Measurements from ENCODE around the gene TRIM2. TPM values are rescaled to one million over a fixed set of nuclear protein-coding genes. Genes with fewer than 3 reads are reported as not detected.

Gene TRIM2
- total RNA-seq, 1 donor from 2014 or later = not detected

- Mint-ChIP-seq H3K27ac (no peak overlapping the region), H3K9me3 (no peaks in the 10 kb centered on the region), H3K4me3 (no peak overlapping the region), H3K27me3 (peaks cover 23% of the 10 kb centered on the region), H3K4me1 (no peaks in the 10 kb centered on the region), H3K36me3 (ENCODE audit: low read depth) (no peaks in the 10 kb centered on the region)
- intact Hi-C loops (cut with micrococcal nuclease) = no loop called here
- DNase-seq = no peak
These were observed 51.0 kb downstream of the TRIM2 start for GRCh38 chr4:153255233-153255632.

- no peaks in the 10 kb centered on the region for H3K9me3 Mint-ChIP-seq
- DNase-seq = peak; percentile 73
- intact Hi-C loops (cut with micrococcal nuclease) = no loop called here
- no peak overlapping the region for H3K27ac Mint-ChIP-seq
- no peaks in the 10 kb centered on the region for H3K4me1 Mint-ChIP-seq
- H3K36me3 Mint-ChIP-seq (ENCODE audit: low read depth) = no peaks in the 10 kb centered on the region
- no peak overlapping the region for H3K4me3 Mint-ChIP-seq
- H3K27me3 Mint-ChIP-seq = peaks cover 27% of the 10 kb centered on the region
These were observed 52.9 kb downstream of the TRIM2 start for GRCh38 chr4:153257151-153257620.

GRCh38 chr4:153257991-153258390, 53.7 kb downstream of the TRIM2 start:
- intact Hi-C loops (cut with micrococcal nuclease) = no loop called here
- peaks cover 27% of the 10 kb centered on the region for H3K27me3 Mint-ChIP-seq
- H3K4me3 Mint-ChIP-seq = no peak overlapping the region
- no peaks in the 10 kb centered on the region for H3K36me3 Mint-ChIP-seq (ENCODE audit: low read depth)
- H3K4me1 Mint-ChIP-seq = no peaks in the 10 kb centered on the region
- no peak overlapping the region for H3K27ac Mint-ChIP-seq
- H3K9me3 Mint-ChIP-seq = no peaks in the 10 kb centered on the region
- no peak for DNase-seq

- H3K27me3 Mint-ChIP-seq = peaks cover 27% of the 10 kb centered on the region
- intact Hi-C loops (cut with micrococcal nuclease) = no loop called here
- no peaks in the 10 kb centered on the region for H3K4me1 Mint-ChIP-seq
- no peaks in the 10 kb centered on the region for H3K36me3 Mint-ChIP-seq (ENCODE audit: low read depth)
- no peaks in the 10 kb centered on the region for H3K9me3 Mint-ChIP-seq
- no peak overlapping the region for H3K27ac Mint-ChIP-seq
- no peak for DNase-seq
- H3K4me3 Mint-ChIP-seq = no peak overlapping the region
These were observed 54.5 kb downstream of the TRIM2 start for GRCh38 chr4:153258750-153259149.

GRCh38 chr4:153259661-153260060, 55.4 kb downstream of the TRIM2 start:
- no peak for DNase-seq
- Mint-ChIP-seq H3K4me1 (no peaks in the 10 kb centered on the region), H3K27ac (no peak overlapping the region), H3K4me3 (no peak overlapping the region), H3K36me3 (ENCODE audit: low read depth) (no peaks in the 10 kb centered on the region), H3K27me3 (peaks cover 27% of the 10 kb centered on the region), H3K9me3 (no peaks in the 10 kb centered on the region)
- intact Hi-C loops (cut with micrococcal nuclease) = no loop called here

- no peaks in the 10 kb centered on the region for H3K36me3 Mint-ChIP-seq (ENCODE audit: low read depth)
- H3K4me1 Mint-ChIP-seq = no peaks in the 10 kb centered on the region
- H3K27me3 Mint-ChIP-seq = peaks cover 24% of the 10 kb centered on the region
- intact Hi-C loops (cut with micrococcal nuclease) = no loop called here
- no peak overlapping the region for H3K27ac Mint-ChIP-seq
- DNase-seq = no peak
- no peaks in the 10 kb centered on the region for H3K9me3 Mint-ChIP-seq
- no peak overlapping the region for H3K4me3 Mint-ChIP-seq
These were observed 55.9 kb downstream of the TRIM2 start for GRCh38 chr4:153260132-153260531.

- Mint-ChIP-seq H3K4me1 (no peaks in the 10 kb centered on the region), H3K4me3 (no peak overlapping the region), H3K9me3 (no peaks in the 10 kb centered on the region), H3K27ac (no peak overlapping the region), H3K36me3 (ENCODE audit: low read depth) (no peaks in the 10 kb centered on the region), H3K27me3 (peaks cover 19% of the 10 kb centered on the region)
- DNase-seq = no peak
- intact Hi-C loops (cut with micrococcal nuclease) = no loop called here
These were observed 56.5 kb downstream of the TRIM2 start for GRCh38 chr4:153260553-153261300.

GRCh38 chr4:153261461-153261860, 57.2 kb downstream of the TRIM2 start:
- H3K27me3 Mint-ChIP-seq = peaks cover 14% of the 10 kb centered on the region
- intact Hi-C loops (cut with micrococcal nuclease) = no loop called here
- H3K4me3 Mint-ChIP-seq = no peak overlapping the region
- H3K4me1 Mint-ChIP-seq = no peaks in the 10 kb centered on the region
- no peak for DNase-seq
- H3K36me3 Mint-ChIP-seq (ENCODE audit: low read depth) = no peaks in the 10 kb centered on the region
- H3K9me3 Mint-ChIP-seq = no peaks in the 10 kb centered on the region
- H3K27ac Mint-ChIP-seq = no peak overlapping the region

- no peaks in the 10 kb centered on the region for H3K36me3 Mint-ChIP-seq (ENCODE audit: low read depth)
- no peak for DNase-seq
- H3K4me3 Mint-ChIP-seq = no peak overlapping the region
- no peaks in the 10 kb centered on the region for H3K4me1 Mint-ChIP-seq
- peaks cover 14% of the 10 kb centered on the region for H3K27me3 Mint-ChIP-seq
- intact Hi-C loops (cut with micrococcal nuclease) = no loop called here
- H3K9me3 Mint-ChIP-seq = no peaks in the 10 kb centered on the region
- no peak overlapping the region for H3K27ac Mint-ChIP-seq
These were observed 57.7 kb downstream of the TRIM2 start for GRCh38 chr4:153261914-153262313.

- peaks cover 4% of the 10 kb centered on the region for H3K27me3 Mint-ChIP-seq
- no peak overlapping the region for H3K27ac Mint-ChIP-seq
- no peaks in the 10 kb centered on the region for H3K9me3 Mint-ChIP-seq
- no peaks in the 10 kb centered on the region for H3K36me3 Mint-ChIP-seq (ENCODE audit: low read depth)
- H3K4me3 Mint-ChIP-seq = no peak overlapping the region
- DNase-seq = no peak
- intact Hi-C loops (cut with micrococcal nuclease) = no loop called here
- H3K4me1 Mint-ChIP-seq = peaks cover 8% of the 10 kb centered on the region
These were observed 61.2 kb downstream of the TRIM2 start for GRCh38 chr4:153265306-153266047.

GRCh38 chr4:153266988-153267387, 62.7 kb downstream of the TRIM2 start:
- intact Hi-C loops (cut with micrococcal nuclease) = no loop called here

GRCh38 chr4:153267890-153268289, 63.6 kb downstream of the TRIM2 start:
- no peak overlapping the region for H3K27ac Mint-ChIP-seq
- H3K4me1 Mint-ChIP-seq = peaks cover 8% of the 10 kb centered on the region
- intact Hi-C loops (cut with micrococcal nuclease) = no loop called here
- H3K4me3 Mint-ChIP-seq = no peak overlapping the region
- H3K36me3 Mint-ChIP-seq (ENCODE audit: low read depth) = no peaks in the 10 kb centered on the region
- DNase-seq = no peak
- no peaks in the 10 kb centered on the region for H3K9me3 Mint-ChIP-seq
- no peaks in the 10 kb centered on the region for H3K27me3 Mint-ChIP-seq

More at GRCh38 chr4:153266988-153267387, 62.7 kb downstream of the TRIM2 start:
- DNase-seq = no peak
- Mint-ChIP-seq H3K4me1 (peaks cover 8% of the 10 kb centered on the region), H3K4me3 (no peak overlapping the region), H3K27me3 (no peaks in the 10 kb centered on the region), H3K27ac (no peak overlapping the region), H3K9me3 (no peaks in the 10 kb centered on the region), H3K36me3 (ENCODE audit: low read depth) (no peaks in the 10 kb centered on the region)

GRCh38 chr4:153268295-153268694, 64.1 kb downstream of the TRIM2 start:
- DNase-seq = no peak
- no peaks in the 10 kb centered on the region for H3K9me3 Mint-ChIP-seq
- no peaks in the 10 kb centered on the region for H3K27me3 Mint-ChIP-seq
- H3K36me3 Mint-ChIP-seq (ENCODE audit: low read depth) = no peaks in the 10 kb centered on the region
- no peak overlapping the region for H3K27ac Mint-ChIP-seq
- intact Hi-C loops (cut with micrococcal nuclease) = no loop called here
- H3K4me3 Mint-ChIP-seq = no peak overlapping the region
- H3K4me1 Mint-ChIP-seq = peaks cover 8% of the 10 kb centered on the region

- no peaks in the 10 kb centered on the region for H3K36me3 Mint-ChIP-seq (ENCODE audit: low read depth)
- H3K4me3 Mint-ChIP-seq = no peak overlapping the region
- no peaks in the 10 kb centered on the region for H3K9me3 Mint-ChIP-seq
- peaks cover 8% of the 10 kb centered on the region for H3K4me1 Mint-ChIP-seq
- intact Hi-C loops (cut with micrococcal nuclease) = no loop called here
- no peaks in the 10 kb centered on the region for H3K27me3 Mint-ChIP-seq
- H3K27ac Mint-ChIP-seq = no peak overlapping the region
- no peak for DNase-seq
These were observed 65.2 kb downstream of the TRIM2 start for GRCh38 chr4:153269218-153269990.

Measured in activated CD4-positive, alpha-beta T cell treated with anti-CD3 and anti-CD28 coated beads, Interleukin-2, amount 10 ng/mL, durations not matched to agents 24 days and 14 days (primary cell).